ENCODE measurements around the gene PDZD7. TPM values are rescaled to one million over a fixed set of nuclear protein-coding genes. Genes with fewer than 3 reads are reported as not detected.

The PDZD7 gene
- total RNA-seq, 1 donor from 2014 or later: 0.22 TPM

- DNase-seq (ENCODE audit: missing footprints) (peak; percentile 89), ATAC-seq (peak; percentile 55)
- intact Hi-C loops (cut with DNase I): no loop called here
Measured at GRCh38 chr10:100998183-100998990, 32.5 kb downstream of the PDZD7 start.

- ATAC-seq: peak; percentile 47
- intact Hi-C loops (cut with DNase I): no loop called here
- peak; percentile 89 for DNase-seq (ENCODE audit: missing footprints)
Measured at GRCh38 chr10:100997360-100998182, 33.4 kb downstream of the PDZD7 start.

- intact Hi-C loops (cut with DNase I): no loop called here
- ATAC-seq (no peak), DNase-seq (ENCODE audit: missing footprints) (no peak)
Measured at GRCh38 chr10:100996678-100997359, 34.1 kb downstream of the PDZD7 start.

- intact Hi-C loops (cut with DNase I): loop anchor here (2.0 kb wide), 1 partner anchor 74 kb away; no protein-coding TSS in a partner anchor
- DNase-seq (ENCODE audit: missing footprints) (no peak), ATAC-seq (no peak)
Measured at GRCh38 chr10:100995181-100995580, 35.7 kb downstream of the PDZD7 start.

- DNase-seq (ENCODE audit: missing footprints) (no peak), ATAC-seq (no peak)
- intact Hi-C loops (cut with DNase I): loop anchor here (1.0 to 2.0 kb wide), 2 partner anchors 20 to 75 kb away; no protein-coding TSS in a partner anchor
Measured at GRCh38 chr10:100993986-100994708, 36.8 kb downstream of the PDZD7 start.

- intact Hi-C loops (cut with DNase I): loop anchor here (5.0 kb wide), 1 partner anchor 43 kb away; the partner anchor contains the start of genes PDZD7 and SFXN3
- ATAC-seq (no peak), DNase-seq (ENCODE audit: missing footprints) (no peak)
Measured at GRCh38 chr10:100989088-100989487, 41.8 kb downstream of the PDZD7 start.

GRCh38 chr10:100988166-100988565, 42.8 kb downstream of the PDZD7 start:
- ATAC-seq (no peak), DNase-seq (ENCODE audit: missing footprints) (no peak)
- intact Hi-C loops (cut with DNase I): loop anchor here (5.0 kb wide), 1 partner anchor 44 kb away; the partner anchor contains the start of genes PDZD7 and SFXN3

GRCh38 chr10:100987685-100988049, 43.3 kb downstream of the PDZD7 start:
- DNase-seq (ENCODE audit: missing footprints) (no peak), ATAC-seq (no peak)
- intact Hi-C loops (cut with DNase I): loop anchor here (5.0 kb wide), 1 partner anchor 45 kb away; the partner anchor contains the start of genes PDZD7 and SFXN3

- intact Hi-C loops (cut with DNase I): loop anchor here (5.0 kb wide), 1 partner anchor 45 kb away; the partner anchor contains the start of genes PDZD7 and SFXN3
- ATAC-seq: peak; percentile 82
- DNase-seq (ENCODE audit: missing footprints): peak; percentile 93
Measured at GRCh38 chr10:100986952-100987684, 43.8 kb downstream of the PDZD7 start, which contains the start of the genes MRPL43 and TWNK. TSS of gene MRPL43 (minus strand) at chr10:100987497. CDS start at chr10:100987443, 54 bp downstream. TSS of gene TWNK (plus strand) at chr10:100987543. CDS start at chr10:100988211, 668 bp downstream.

- intact Hi-C loops (cut with DNase I): loop anchor here (5.0 kb wide), 1 partner anchor 46 kb away; the partner anchor contains the start of genes PDZD7 and SFXN3
- no peak for ATAC-seq
Measured at GRCh38 chr10:100986623-100986951, 44.3 kb downstream of the PDZD7 start.

GRCh38 chr10:100985336-100985735, 45.6 kb downstream of the PDZD7 start:
- DNase-seq (ENCODE audit: missing footprints) (no peak), ATAC-seq (no peak)
- intact Hi-C loops (cut with DNase I): loop anchor here (5.0 kb wide), 1 partner anchor 47 kb away; the partner anchor contains the start of genes PDZD7 and SFXN3

More at GRCh38 chr10:100986623-100986951, 44.3 kb downstream of the PDZD7 start:
- no peak for DNase-seq (ENCODE audit: missing footprints)

- intact Hi-C loops (cut with DNase I): loop anchor here (5.0 kb wide), 1 partner anchor 48 kb away; the partner anchor contains the start of genes PDZD7 and SFXN3
- DNase-seq (ENCODE audit: missing footprints): no peak
- no peak for ATAC-seq
Measured at GRCh38 chr10:100984672-100985177, 46.2 kb downstream of the PDZD7 start.

GRCh38 chr10:100983868-100984671, 46.9 kb downstream of the PDZD7 start:
- intact Hi-C loops (cut with DNase I): no loop called here
- ATAC-seq (no peak), DNase-seq (ENCODE audit: missing footprints) (no peak)

GRCh38 chr10:100982916-100983830, 47.8 kb downstream of the PDZD7 start:
- DNase-seq (ENCODE audit: missing footprints) (no peak), ATAC-seq (no peak)
- intact Hi-C loops (cut with DNase I): no loop called here

- DNase-seq (ENCODE audit: missing footprints) (no peak), ATAC-seq (no peak)
- intact Hi-C loops (cut with DNase I): no loop called here
Measured at GRCh38 chr10:100981178-100981772, 49.7 kb downstream of the PDZD7 start.

Measured in Right ventricle myocardium inferior (tissue), 1 donor.